Transverse colon (tissue), 4 donors: ENCODE results near the gene E4F1. TPM values are rescaled to one million over a fixed set of nuclear protein-coding genes. Genes with fewer than 3 reads are reported as not detected.

Experiments used
- DNase-seq: peaks from one replicate; pipeline ENCODE4 v3.0.0-alpha.2; 2019
- H3K27ac ChIP-seq, 4 donors: fragments of 200-600 bp; sonication (generic); 2 replicates each; pipeline ENCODE4 v1.5.1; 2016 to 2018; ENCODE audit warnings: inconsistent platforms in 4 of 4
- H3K27me3 ChIP-seq: fragments of 200-600 bp; sonication (generic); 2 replicates; pipeline ENCODE4 v1.5.1; 2017; ENCODE audit warnings: inconsistent platforms
- H3K36me3 ChIP-seq, 4 donors: fragments of 200-600 bp; sonication (generic); 2 replicates each; pipeline ENCODE4 v1.5.1; 2017 to 2019; ENCODE audit warnings: inconsistent platforms in 4 of 4
- H3K4me1 ChIP-seq, 4 donors: fragments of 200-600 bp; sonication (generic); 2 replicates each; pipeline ENCODE4 v1.5.1; 2017 to 2020; ENCODE audit warnings: inconsistent platforms in 4 of 4
- H3K4me3 ChIP-seq, 4 donors: fragments of 200-600 bp; sonication (generic); 1 replicate in 1 of 4; 2 replicates in 3 of 4; pipeline versions ENCODE4 v1.5.1 to v1.6.1; 2017 to 2019; ENCODE audit warnings: inconsistent platforms in 4 of 4
- H3K9me3 ChIP-seq, 2 donors: fragments of 200-600 bp; sonication (generic); 2 replicates each; pipeline ENCODE4 v1.5.1; 2017 to 2019; ENCODE audit warnings: inconsistent platforms in 2 of 2
- EP300 ChIP-seq: sonication (generic); formaldehyde crosslinking; IDR thresholded peaks from one replicate; pipeline ENCODE4 v1.6.1; 2017; ENCODE audit warnings: antibody characterized with exemption, low read depth
- POLR2A ChIP-seq: fragments of 450-650 bp; IDR thresholded peaks from one replicate; pipeline ENCODE4 v1.6.1; 2016; ENCODE audit warnings: antibody characterized with exemption, mild to moderate bottlenecking, moderate library complexity
- POLR2AphosphoS5 ChIP-seq, 3 donors: sonication (generic); formaldehyde crosslinking; IDR thresholded peaks; one replicate each; pipeline ENCODE4 v1.6.1; 2016; ENCODE audit warnings: antibody characterized with exemption in 3 of 3
- WGBS, 2 donors: methylation state at CpG; one replicate each; pipeline ENCODE4 v1.1.5; 2018; ENCODE audit warnings: low coverage in 1 of 2; 5-methylcytosine and 5-hydroxymethylcytosine counted together
- in situ Hi-C, 4 donors: fragments of 200-750 bp; cut with MboI; loops; one replicate each; pipeline versions ENCODE4 v1.15.0 to v1.15.1; 2017; ENCODE audit warnings: low sequenced_read_pairs in 3 of 4, low pct_ligation_motif_present in 1 of 4, low pct_unique_long_range_greater_than_20kb in 1 of 4
- intact Hi-C: fragments of 100-400 bp; cut with DNase I; formaldehyde crosslinking; loops from one replicate; pipeline ENCODE4 v1.15.1; 2023; ENCODE audit warnings: low total_unique reads
- total RNA-seq, 4 donors: library from RNA; depleted of rRNA; stranded (reverse); fragments of >200 nt; gene quantifications; one replicate each; pipeline ENCODE4 v1.1.0, GENCODE V29; 2016
- TF ChIP-seq, protein P1 (sequence below), 5 experiments: fragments of 200-600 bp in 3 of 5; fragments of 450-650 bp in 2 of 5; sonication (generic) in 3 of 5; IDR thresholded peaks; 1 replicate in 2 of 5; 2 replicates in 3 of 5; pipeline ENCODE4 v1.5.1; 2016 to 2017; ENCODE audit warnings: antibody characterized with exemption in 5 of 5, inconsistent platforms in 3 of 5, mild to moderate bottlenecking in 2 of 5, moderate library complexity in 1 of 5

E4F1 gene
- total RNA-seq, 4 donors from 2014 or later = 36.5 to 124 (median 53.6) TPM

DNA sequence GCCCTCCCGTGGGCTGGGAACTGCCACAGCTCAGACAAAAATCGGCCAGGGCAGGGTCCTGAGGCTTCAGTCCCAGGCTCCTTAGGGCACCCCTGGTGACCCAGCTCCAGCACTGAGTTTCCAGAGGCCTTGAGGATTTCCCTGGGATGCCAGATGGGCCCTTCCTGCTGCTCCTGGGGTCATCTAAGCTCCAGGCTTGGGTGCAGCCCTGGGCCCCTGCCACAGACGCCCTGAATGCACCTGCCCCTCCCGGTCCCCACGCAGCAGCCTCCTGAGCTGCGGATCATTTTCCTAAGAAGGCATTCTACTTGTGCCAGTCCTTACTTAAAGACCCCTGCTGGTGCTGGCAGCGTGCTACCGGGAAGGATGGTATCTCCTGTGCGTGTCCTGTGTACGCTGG, 50.5 kb downstream of the E4F1 start:
- Histone ChIP-seq H3K9me3 (no peaks in the 10 kb centered on the region), H3K4me3 (no peak overlapping the region), H3K27me3 (no peaks in the 10 kb centered on the region), H3K27ac (no peak overlapping the region), H3K36me3 (no peaks in the 10 kb centered on the region), H3K4me1 (peaks cover 11 to 14% (median 13%) of the 10 kb centered on the region in 4 donors)
- intact Hi-C loops = no loop called here
- 79% methylated on average over 10 of the region's 10 CpGs; no CpG with 5 or more reads in 1 of the 2 donors for WGBS, 2 donors
- no peak for DNase-seq
- in situ Hi-C loops = no loop called here
- no peak for TF ChIP-seq EP300
- TF ChIP-seq, protein P1, sequence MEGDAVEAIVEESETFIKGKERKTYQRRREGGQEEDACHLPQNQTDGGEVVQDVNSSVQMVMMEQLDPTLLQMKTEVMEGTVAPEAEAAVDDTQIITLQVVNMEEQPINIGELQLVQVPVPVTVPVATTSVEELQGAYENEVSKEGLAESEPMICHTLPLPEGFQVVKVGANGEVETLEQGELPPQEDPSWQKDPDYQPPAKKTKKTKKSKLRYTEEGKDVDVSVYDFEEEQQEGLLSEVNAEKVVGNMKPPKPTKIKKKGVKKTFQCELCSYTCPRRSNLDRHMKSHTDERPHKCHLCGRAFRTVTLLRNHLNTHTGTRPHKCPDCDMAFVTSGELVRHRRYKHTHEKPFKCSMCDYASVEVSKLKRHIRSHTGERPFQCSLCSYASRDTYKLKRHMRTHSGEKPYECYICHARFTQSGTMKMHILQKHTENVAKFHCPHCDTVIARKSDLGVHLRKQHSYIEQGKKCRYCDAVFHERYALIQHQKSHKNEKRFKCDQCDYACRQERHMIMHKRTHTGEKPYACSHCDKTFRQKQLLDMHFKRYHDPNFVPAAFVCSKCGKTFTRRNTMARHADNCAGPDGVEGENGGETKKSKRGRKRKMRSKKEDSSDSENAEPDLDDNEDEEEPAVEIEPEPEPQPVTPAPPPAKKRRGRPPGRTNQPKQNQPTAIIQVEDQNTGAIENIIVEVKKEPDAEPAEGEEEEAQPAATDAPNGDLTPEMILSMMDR (IDR thresholded peaks at IDR 0.05) = no peak
- no peak for TF ChIP-seq POLR2AphosphoS5 (IDR thresholded peaks at IDR 0.05)
- TF ChIP-seq POLR2A = no peak

DNA sequence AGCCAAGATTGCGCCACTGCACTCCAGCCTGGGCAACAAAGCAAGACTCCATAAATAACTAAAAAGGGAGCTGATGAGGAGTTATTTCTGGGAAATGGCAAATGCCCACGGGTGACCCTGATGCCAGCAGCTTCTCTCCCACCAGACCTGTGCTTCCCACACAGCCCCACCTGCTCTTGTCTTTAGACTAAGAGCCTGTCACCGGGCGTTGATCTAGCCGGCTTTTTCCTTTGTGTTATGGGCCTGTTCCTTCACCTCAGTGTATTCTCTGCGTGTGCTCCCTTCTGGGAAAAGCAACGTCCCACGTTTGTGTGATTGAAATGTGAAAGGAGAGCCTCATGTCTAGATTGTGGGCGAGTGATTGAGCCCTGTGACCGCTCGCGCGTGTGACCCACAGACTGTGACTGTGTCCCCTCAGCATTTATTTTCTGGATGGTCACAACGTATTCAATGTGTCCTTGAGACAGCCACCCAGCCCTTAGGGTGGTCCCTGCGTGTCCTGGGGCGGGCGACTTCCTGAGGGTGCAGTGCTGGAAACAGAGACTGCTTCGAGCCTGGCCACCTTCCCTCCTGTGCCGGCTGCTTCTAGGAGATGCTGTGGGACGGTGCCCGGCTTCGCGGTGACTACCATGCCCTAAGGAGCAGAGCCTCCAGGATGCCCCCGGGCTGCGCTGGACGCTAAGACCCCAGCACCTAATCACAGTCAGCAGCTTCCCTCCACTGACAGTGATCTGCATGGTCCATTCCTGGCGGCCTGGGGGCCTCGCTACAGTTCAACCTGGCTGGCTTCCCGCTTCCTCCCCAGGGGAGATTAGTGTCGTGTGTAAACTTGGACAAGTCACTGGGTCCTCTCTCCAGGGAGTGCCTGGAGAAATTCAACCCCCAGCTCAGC, 52.3 kb downstream of the E4F1 start:
- intact Hi-C loops (no loop called here), in situ Hi-C loops (no loop called here)
- Histone ChIP-seq H3K4me1 (peaks cover 0 to 4% (median 0%) of the 10 kb centered on the region in 4 donors), H3K4me3 (no peak overlapping the region), H3K27me3 (no peaks in the 10 kb centered on the region), H3K27ac (no peak overlapping the region), H3K9me3 (no peaks in the 10 kb centered on the region), H3K36me3 (no peaks in the 10 kb centered on the region)
- WGBS, 2 donors = 72% methylated on average over 24 of the region's 30 CpGs; no CpG with 5 or more reads in 1 of the 2 donors
- no peak for DNase-seq
- TF ChIP-seq POLR2A = no peak
- TF ChIP-seq EP300 = no peak
- TF ChIP-seq, protein P1 (IDR thresholded peaks at IDR 0.05) = no peak
- no peak for TF ChIP-seq POLR2AphosphoS5 (IDR thresholded peaks at IDR 0.05)

DNA sequence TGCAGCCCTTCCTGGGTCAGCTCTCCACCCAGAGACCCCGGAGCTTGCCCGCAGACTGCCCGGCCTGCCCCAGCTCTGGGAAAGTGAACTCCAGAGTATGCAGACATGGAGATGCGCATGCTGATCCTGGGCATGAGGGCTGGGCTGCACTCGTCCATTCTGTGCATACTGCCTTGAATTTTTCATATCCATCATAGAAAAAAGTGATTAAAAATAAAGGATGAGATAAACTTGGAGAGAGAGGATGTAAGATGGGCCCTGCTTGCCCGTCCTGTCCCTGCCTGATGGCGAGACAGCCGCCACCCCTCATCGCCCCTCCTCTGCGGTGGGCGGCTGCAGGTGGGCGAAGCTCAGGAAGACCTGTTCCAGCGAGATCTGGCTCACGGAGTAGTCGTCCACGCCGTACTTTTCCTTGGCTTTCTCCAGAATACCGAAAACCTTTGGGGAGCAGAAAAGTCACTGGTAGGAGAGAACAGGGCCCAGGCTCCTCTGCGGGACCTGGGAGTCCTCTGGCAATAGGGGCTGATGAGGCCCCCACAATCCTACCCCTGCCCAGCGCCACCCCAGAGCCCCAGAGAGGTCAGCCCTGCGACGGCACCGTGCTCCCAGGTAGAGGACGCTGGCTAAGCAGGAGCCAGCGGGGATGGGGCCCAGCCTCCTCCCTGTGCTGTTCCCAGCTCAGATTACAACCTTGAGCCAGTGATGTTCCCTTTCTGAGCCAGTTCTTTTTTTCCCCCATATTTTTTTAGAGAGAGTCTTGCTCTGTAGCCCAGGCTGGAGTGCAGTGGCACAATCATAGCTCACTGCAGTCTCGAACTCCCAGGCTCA, 53.2 kb downstream of the E4F1 start:
- DNase-seq = no peak
- no peaks in the 10 kb centered on the region for H3K27me3 ChIP-seq
- intact Hi-C loops (no loop called here), in situ Hi-C loops (no loop called here)
- TF ChIP-seq POLR2AphosphoS5 (IDR thresholded peaks at IDR 0.05) = no peak
- TF ChIP-seq, protein P1 (IDR thresholded peaks at IDR 0.05) = no peak
- TF ChIP-seq POLR2A = no peak
- TF ChIP-seq EP300 = no peak
- H3K4me1 ChIP-seq = no peaks in the 10 kb centered on the region
- H3K4me3 ChIP-seq = no peak overlapping the region
- no peaks in the 10 kb centered on the region for H3K9me3 ChIP-seq
- no peak overlapping the region for H3K27ac ChIP-seq
- 71 to 79% methylated on average over 7 to 26 of the region's 26 CpGs for WGBS, 2 donors
- H3K36me3 ChIP-seq = no peaks in the 10 kb centered on the region
